Prostate gland (tissue), 2 donors: ENCODE results near the gene LARP6. TPM values are rescaled to one million over a fixed set of nuclear protein-coding genes. Genes with fewer than 3 reads are reported as not detected.
"Not testable (repeated sequence)": the region's sequence is repeated elsewhere in the genome, so short reads cannot be mapped to it uniquely, and the experiment has no call there.

Source experiments
- DNase-seq: peaks from one replicate; pipeline ENCODE4 v3.0.0-alpha.2; 2019; ENCODE audit warnings: low spot score
- H3K27ac ChIP-seq, 2 donors: fragments of 200-600 bp; sonication (generic); 2 replicates each; pipeline ENCODE4 v1.5.1; 2017 to 2019
- H3K27me3 ChIP-seq: fragments of 200-600 bp; sonication (generic); replicated peaks from 2 replicates; pipeline ENCODE4 v1.5.1; 2019; ENCODE audit not compliant: insufficient read depth
- H3K36me3 ChIP-seq, 2 donors: fragments of 200-600 bp; sonication (generic); 1 replicate in 1 of 2; 2 replicates in 1 of 2; pipeline versions ENCODE4 v1.5.1 to v1.8.1; 2017 to 2019
- H3K4me1 ChIP-seq: fragments of 200-600 bp; sonication (generic); replicated peaks from 2 replicates; pipeline ENCODE4 v1.5.1; 2019
- H3K4me3 ChIP-seq, 2 donors: fragments of 200-600 bp; sonication (generic); 2 replicates each; pipeline ENCODE4 v1.5.1; 2017 to 2019
- H3K9me3 ChIP-seq: fragments of 200-600 bp; sonication (generic); 2 replicates; pipeline ENCODE4 v1.5.1; 2017
- POLR2A ChIP-seq: fragments of 450-650 bp; IDR thresholded peaks from one replicate; pipeline ENCODE4 v1.6.1; 2016; ENCODE audit warnings: antibody characterized with exemption, mild to moderate bottlenecking
- POLR2AphosphoS5 ChIP-seq: sonication (generic); formaldehyde crosslinking; IDR thresholded peaks from one replicate; pipeline ENCODE4 v1.6.1; 2017; ENCODE audit warnings: antibody characterized with exemption
- WGBS: methylation state at CpG from one replicate; pipeline ENCODE4 v1.1.5; 2018; 5-methylcytosine and 5-hydroxymethylcytosine counted together
- intact Hi-C: fragments of 100-400 bp; cut with DNase I; formaldehyde crosslinking; loops from one replicate; pipeline ENCODE4 v1.14.2; 2022
- total RNA-seq, 2 donors: library from RNA; depleted of rRNA; stranded (reverse); fragments of >200 nt; gene quantifications; one replicate each; pipeline ENCODE4 v1.1.0, GENCODE V29; 2016
- TF ChIP-seq, protein P1 (sequence below), 4 experiments: fragments of 200-600 bp in 2 of 4; fragments of 450-650 bp in 2 of 4; sonication (generic) in 2 of 4; IDR thresholded peaks; 1 replicate in 3 of 4; 2 replicates in 1 of 4; pipeline ENCODE4 v1.5.1; 2016 to 2019; ENCODE audit warnings: antibody characterized with exemption in 4 of 4, mild to moderate bottlenecking in 2 of 4, moderate library complexity in 2 of 4

LARP6 gene
- total RNA-seq, 2 donors from 2014 or later, result 24.6 to 43.3 TPM

GRCh38 chr15:70812827-70813364 is 41.1 kb downstream of the LARP6 start:
- Histone ChIP-seq H3K27ac (no peak overlapping the region), H3K4me3 (no peak overlapping the region), H3K27me3 (no peaks in the 10 kb centered on the region), H3K4me1 (no peaks in the 10 kb centered on the region), H3K9me3 (no peaks in the 10 kb centered on the region), H3K36me3 (no peaks in the 10 kb centered on the region)
- no peak for DNase-seq
- 82% methylated on average over 4 of the region's 4 CpGs for WGBS
- intact Hi-C loops, result no loop called here
- TF ChIP-seq POLR2A (no peak), POLR2AphosphoS5 (no peak)

GRCh38 chr15:70810916-70811578 is 42.9 kb downstream of the LARP6 start:
- TF ChIP-seq POLR2AphosphoS5 (no peak), POLR2A (no peak)
- H3K9me3 ChIP-seq, result no peaks in the 10 kb centered on the region
- intact Hi-C loops, result loop anchor here (2.0 kb wide), 1 partner anchor 130 kb away; no protein-coding TSS in a partner anchor
- H3K27ac ChIP-seq, result no peak overlapping the region
- no peaks in the 10 kb centered on the region for H3K36me3 ChIP-seq
- no peak overlapping the region for H3K4me3 ChIP-seq
- no peaks in the 10 kb centered on the region for H3K27me3 ChIP-seq
- whole genome bisulfite sequencing, result 72% methylated on average over 9 of the region's 9 CpGs
- no peaks in the 10 kb centered on the region for H3K4me1 ChIP-seq
- no peak for DNase-seq

- 84% methylated on average over 9 of the region's 9 CpGs for WGBS
- Histone ChIP-seq H3K9me3 (no peaks in the 10 kb centered on the region), H3K4me1 (no peaks in the 10 kb centered on the region), H3K27me3 (no peaks in the 10 kb centered on the region), H3K4me3 (no peak overlapping the region), H3K27ac (no peak overlapping the region), H3K36me3 (no peaks in the 10 kb centered on the region)
- TF ChIP-seq POLR2A (no peak), POLR2AphosphoS5 (no peak)
- TF ChIP-seq, protein P1, sequence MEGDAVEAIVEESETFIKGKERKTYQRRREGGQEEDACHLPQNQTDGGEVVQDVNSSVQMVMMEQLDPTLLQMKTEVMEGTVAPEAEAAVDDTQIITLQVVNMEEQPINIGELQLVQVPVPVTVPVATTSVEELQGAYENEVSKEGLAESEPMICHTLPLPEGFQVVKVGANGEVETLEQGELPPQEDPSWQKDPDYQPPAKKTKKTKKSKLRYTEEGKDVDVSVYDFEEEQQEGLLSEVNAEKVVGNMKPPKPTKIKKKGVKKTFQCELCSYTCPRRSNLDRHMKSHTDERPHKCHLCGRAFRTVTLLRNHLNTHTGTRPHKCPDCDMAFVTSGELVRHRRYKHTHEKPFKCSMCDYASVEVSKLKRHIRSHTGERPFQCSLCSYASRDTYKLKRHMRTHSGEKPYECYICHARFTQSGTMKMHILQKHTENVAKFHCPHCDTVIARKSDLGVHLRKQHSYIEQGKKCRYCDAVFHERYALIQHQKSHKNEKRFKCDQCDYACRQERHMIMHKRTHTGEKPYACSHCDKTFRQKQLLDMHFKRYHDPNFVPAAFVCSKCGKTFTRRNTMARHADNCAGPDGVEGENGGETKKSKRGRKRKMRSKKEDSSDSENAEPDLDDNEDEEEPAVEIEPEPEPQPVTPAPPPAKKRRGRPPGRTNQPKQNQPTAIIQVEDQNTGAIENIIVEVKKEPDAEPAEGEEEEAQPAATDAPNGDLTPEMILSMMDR (IDR thresholded peaks at IDR 0.05), result no peak
- intact Hi-C loops, result no loop called here
- no peak for DNase-seq
Observed at GRCh38 chr15:70806992-70807712, 46.8 kb downstream of the LARP6 start.

DNA sequence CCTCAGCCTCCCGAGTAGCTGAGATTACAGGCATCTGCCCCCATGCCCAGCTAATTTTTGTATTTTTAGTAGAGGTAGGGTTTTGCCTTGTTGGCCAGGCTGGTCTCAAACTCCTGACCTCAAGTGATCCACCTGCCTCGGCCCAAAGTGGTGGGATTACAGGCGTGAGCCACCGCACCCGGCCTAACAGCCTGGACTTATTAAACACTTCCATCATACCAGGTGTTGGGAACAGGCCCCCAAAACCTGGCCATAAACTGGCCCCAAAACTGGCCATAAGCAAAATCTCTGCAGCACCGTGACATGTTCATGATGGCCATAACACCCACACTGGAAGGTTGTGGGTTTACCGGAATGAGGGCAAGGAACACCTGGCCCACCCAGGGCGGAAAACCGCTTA is 49.6 kb downstream of the LARP6 start:
- intact Hi-C loops, H3K27me3 ChIP-seq, DNase-seq, H3K4me3 ChIP-seq, H3K36me3 ChIP-seq, H3K9me3 ChIP-seq, H3K27ac ChIP-seq, H3K4me1 ChIP-seq: not testable (repeated sequence)
- WGBS, result 95% methylated on average over 9 of the region's 9 CpGs

DNA sequence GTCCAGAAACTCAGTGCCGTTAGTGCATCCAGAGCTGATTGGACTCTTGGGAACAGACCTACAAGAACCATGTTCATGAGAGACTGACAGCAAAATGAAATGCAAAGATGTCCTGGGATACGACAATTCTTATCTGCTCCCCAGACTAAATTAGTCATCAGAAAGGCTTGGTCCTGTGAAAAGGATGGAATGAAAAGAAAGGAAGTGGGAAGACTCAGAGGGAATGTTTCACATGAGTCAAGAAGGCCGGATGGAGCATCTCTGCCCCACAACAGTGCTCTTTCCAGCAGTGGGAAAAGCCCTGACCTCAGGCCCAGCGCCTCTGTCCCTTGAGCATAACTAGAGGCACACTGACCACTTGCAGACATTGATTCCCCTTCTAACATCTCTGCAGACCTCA is 51.3 kb downstream of the LARP6 start:
- Histone ChIP-seq H3K4me3 (no peak overlapping the region), H3K9me3 (no peaks in the 10 kb centered on the region), H3K36me3 (no peaks in the 10 kb centered on the region), H3K4me1 (no peaks in the 10 kb centered on the region), H3K27ac (no peak overlapping the region), H3K27me3 (no peaks in the 10 kb centered on the region)
- TF ChIP-seq, protein P1 (IDR thresholded peaks at IDR 0.05), result no peak
- no peak for TF ChIP-seq POLR2AphosphoS5
- no peak for TF ChIP-seq POLR2A
- no peak for DNase-seq
- WGBS, result 89% methylated on average over 4 of the region's 4 CpGs
- intact Hi-C loops, result no loop called here

GRCh38 chr15:70801109-70801508 is 52.8 kb downstream of the LARP6 start:
- Histone ChIP-seq H3K4me3 (no peak overlapping the region), H3K27me3 (no peaks in the 10 kb centered on the region), H3K27ac (peak overlapping the region in 1 of 2 donors; percentile 56), H3K36me3 (no peaks in the 10 kb centered on the region), H3K4me1 (no peaks in the 10 kb centered on the region), H3K9me3 (no peaks in the 10 kb centered on the region)
- intact Hi-C loops, result no loop called here
- TF ChIP-seq, protein P1 (IDR thresholded peaks at IDR 0.05), result no peak
- TF ChIP-seq POLR2A, result no peak
- no peak for TF ChIP-seq POLR2AphosphoS5
- 99% methylated on average over 5 of the region's 5 CpGs for WGBS
- no peak for DNase-seq
